G401.6 (cell line): Measurements from ENCODE around the gene MAGEH1.
"Not testable (repeated sequence)": the region's sequence is repeated elsewhere in the genome, so short reads cannot be mapped to it uniquely, and the experiment has no call there.

Experiments used
- FAIRE-seq: peaks from 2 replicates; lab custom pipeline; 2012; peaks lifted over from hg19 to GRCh38; lab: Jason Lieb, UNC

The MAGEH1 gene

GRCh38 chrX:55451990-55452832 lies at the start of gene MAGEH1:
MAGEH1 (plus strand) TSS chrX:55452127; CDS start chrX:55452375, 248 bp downstream.
- no peak for FAIRE-seq

GRCh38 chrX:55427079-55427478 lies 24.8 kb upstream of the MAGEH1 start:
- not testable (repeated sequence) for FAIRE-seq

- FAIRE-seq = not testable (repeated sequence)
These were observed 8.5 kb upstream of the MAGEH1 start for GRCh38 chrX:55443468-55443867.

GRCh38 chrX:55450259-55450658 lies 1.7 kb upstream of the MAGEH1 start:
- no peak for FAIRE-seq

GRCh38 chrX:55451141-55451540 lies 786 bp upstream of the MAGEH1 start:
- FAIRE-seq = no peak

- FAIRE-seq = no peak
These were observed 319 bp upstream of the MAGEH1 start for GRCh38 chrX:55451626-55451989.

GRCh38 chrX:55452833-55453124 lies 852 bp downstream of the MAGEH1 start:
- FAIRE-seq = no peak

GRCh38 chrX:55455708-55456107 lies 3.8 kb downstream of the MAGEH1 start:
- FAIRE-seq = not testable (repeated sequence)

- not testable (repeated sequence) for FAIRE-seq
These were observed 7.5 kb downstream of the MAGEH1 start for GRCh38 chrX:55459426-55459825.

GRCh38 chrX:55459926-55460325 lies 8.0 kb downstream of the MAGEH1 start:
- not testable (repeated sequence) for FAIRE-seq

- not testable (repeated sequence) for FAIRE-seq
These were observed 12.1 kb downstream of the MAGEH1 start for GRCh38 chrX:55464050-55464449.

GRCh38 chrX:55465108-55465507 lies 13.2 kb downstream of the MAGEH1 start:
- not testable (repeated sequence) for FAIRE-seq

- FAIRE-seq = not testable (repeated sequence)
These were observed 13.9 kb downstream of the MAGEH1 start for GRCh38 chrX:55465791-55466190.

GRCh38 chrX:55479956-55480355 lies 28.0 kb downstream of the MAGEH1 start:
- not testable (repeated sequence) for FAIRE-seq

- FAIRE-seq = no peak
These were observed 28.6 kb downstream of the MAGEH1 start for GRCh38 chrX:55480390-55481062.

GRCh38 chrX:55484948-55485347 lies 33.0 kb downstream of the MAGEH1 start:
- FAIRE-seq = no peak

GRCh38 chrX:55486736-55487135 lies 34.8 kb downstream of the MAGEH1 start:
- no peak for FAIRE-seq

- no peak for FAIRE-seq
These were observed 35.2 kb downstream of the MAGEH1 start for GRCh38 chrX:55487143-55487542.

- FAIRE-seq = no peak
These were observed 36.2 kb downstream of the MAGEH1 start for GRCh38 chrX:55488006-55488592.

- peak; percentile 62 for FAIRE-seq
These were observed 36.8 kb downstream of the MAGEH1 start for GRCh38 chrX:55488593-55489313.

GRCh38 chrX:55489314-55490009 lies 37.5 kb downstream of the MAGEH1 start, which contains the start of gene USP51:
USP51 (minus strand) TSS chrX:55489848; CDS start chrX:55488939, 909 bp downstream.
- no peak for FAIRE-seq

- FAIRE-seq = no peak
These were observed 38.2 kb downstream of the MAGEH1 start for GRCh38 chrX:55490121-55490520.
